HCT116 (cell line): Measurements from ENCODE around the gene DCP1B. TPM values are rescaled to one million over a fixed set of nuclear protein-coding genes. Genes with fewer than 3 reads are reported as not detected.

Source experiments
- ATAC-seq: fragments of 200-7000 bp; cut with Tn5 transposase; 2 replicates; pipeline ENCODE4 v1.9.1; 2020; ENCODE audit warnings: mild to moderate bottlenecking, moderate library complexity
- BruUV-seq: library from RNA; stranded (reverse); fragments of 400-500 nt; replicated peaks from 2 replicates; lab custom pipeline; 2021; lab: Mats Ljungman, UMichigan
- CTCF ChIA-PET: fragments of 300-600 bp; sonication (Branson Sonifier 250); formaldehyde crosslinking; loops from one replicate; lab custom pipeline; 2021; ENCODE audit warnings: antibody characterized with exemption; lab: Charles Lee
- POLR2A ChIA-PET: fragments of 300-600, 350-600 bp; sonication (Branson Sonifier 250); formaldehyde crosslinking; loops from one replicate; lab custom pipeline; 2021; ENCODE audit warnings: antibody characterized with exemption; lab: Charles Lee
- RAD21 ChIA-PET, 2 experiments: fragments of 300-600 bp; sonication (Branson Sonifier 250); formaldehyde crosslinking; loops; one replicate each; lab custom pipeline; 2023; ENCODE audit warnings: low total read pairs in 2 of 2; ENCODE audit not compliant: uncharacterized antibody in 2 of 2, unreplicated experiment in 2 of 2, low non-redundant PET in 1 of 2; lab: Charles Lee
- DNase-seq: peaks from one replicate; pipeline ENCODE4 v3.0.0-alpha.2; 2010; ENCODE audit warnings: low read depth, low spot score
- H2AFZ ChIP-seq: fragments of 200-600 bp; shearing (Covaris generic), sonication (generic); 2 replicates; pipeline ENCODE4 v1.6.1; 2017; ENCODE audit warnings: low read depth, mixed run types, mixed read lengths, antibody characterized with exemption, low read length; ENCODE audit not compliant: poor library complexity, severe bottlenecking
- H3K27ac ChIP-seq: 2 replicates; pipeline ENCODE4 v1.5.1; 2012; ENCODE audit warnings: low read depth, low read length
- H3K27me3 ChIP-seq: fragments of 200-600 bp; sonication (generic); 2 replicates; pipeline ENCODE4 v1.6.1; 2016; ENCODE audit warnings: mixed run types, low read length, mixed read lengths; ENCODE audit not compliant: insufficient read depth
- H3K36me3 ChIP-seq, 2 experiments: fragments of 200-500 bp in 1 of 2; fragments of 200-600 bp in 1 of 2; sonication (Bioruptor generic) in 1 of 2; sonication (generic) in 1 of 2; 2 replicates each; pipeline versions ENCODE4 v1.5.1 to v1.6.1; 2014 to 2016; ENCODE audit warnings: low read length in 2 of 2, inconsistent platforms in 1 of 2, mixed read lengths in 1 of 2, mixed run types in 1 of 2; ENCODE audit not compliant: insufficient read depth in 2 of 2, control insufficient read depth in 1 of 2
- H3K4me1 ChIP-seq, 2 experiments: fragments of 200-600 bp in 1 of 2; sonication (generic) in 1 of 2; 2 replicates each; pipeline versions ENCODE4 v1.5.1 to v1.6.1; 2012 to 2017; ENCODE audit warnings: low read length in 2 of 2, inconsistent platforms in 1 of 2, mild to moderate bottlenecking in 1 of 2, mixed read lengths in 1 of 2, mixed run types in 1 of 2, moderate library complexity in 1 of 2; ENCODE audit not compliant: insufficient read depth in 2 of 2, control insufficient read depth in 1 of 2
- H3K4me2 ChIP-seq: fragments of 200-600 bp; sonication (generic); 2 replicates; pipeline ENCODE4 v1.6.1; 2017; ENCODE audit warnings: mixed run types, low read length, mixed read lengths
- H3K4me3 ChIP-seq, 2 experiments: fragments of 200-600 bp in 1 of 2; sonication (generic) in 1 of 2; replicated peaks in 1 of 2; 2 replicates each; pipeline ENCODE4 v1.5.1; 2011 to 2016; ENCODE audit warnings: low read length in 2 of 2, control low read depth in 1 of 2, low read depth in 1 of 2, mild to moderate bottlenecking in 1 of 2, mixed read lengths in 1 of 2, mixed run types in 1 of 2
- H3K79me2 ChIP-seq: fragments of 200-600 bp; sonication (generic); 2 replicates; pipeline ENCODE4 v1.6.1; 2017; ENCODE audit warnings: mild to moderate bottlenecking, mixed run types, low read length, moderate library complexity, mixed read lengths; ENCODE audit not compliant: insufficient read depth
- H3K9ac ChIP-seq: fragments of 200-600 bp; sonication (generic); 2 replicates; pipeline ENCODE4 v1.6.1; 2016; ENCODE audit warnings: low read length, mixed read lengths
- H3K9me2 ChIP-seq: fragments of 200-600 bp; sonication (generic), shearing (Covaris generic); 2 replicates; pipeline ENCODE4 v1.6.1; 2017; ENCODE audit warnings: mixed run types, mild to moderate bottlenecking, moderate library complexity; ENCODE audit not compliant: insufficient read depth
- H3K9me3 ChIP-seq, 2 experiments: fragments of 200-500 bp in 1 of 2; fragments of 200-600 bp in 1 of 2; sonication (Bioruptor generic) in 1 of 2; sonication (generic) in 1 of 2; 2 replicates each; pipeline ENCODE4 v1.6.1; 2014 to 2017; ENCODE audit warnings: low read length in 2 of 2, mixed read lengths in 2 of 2, inconsistent platforms in 1 of 2, low read depth in 1 of 2, mild to moderate bottlenecking in 1 of 2, mixed run types in 1 of 2, moderate library complexity in 1 of 2; ENCODE audit not compliant: control insufficient read depth in 1 of 2, insufficient read depth in 1 of 2
- H4K20me1 ChIP-seq: fragments of 200-600 bp; sonication (generic), shearing (Covaris generic); 2 replicates; pipeline ENCODE4 v1.6.1; 2017; ENCODE audit warnings: mixed run types, mild to moderate bottlenecking, moderate library complexity; ENCODE audit not compliant: insufficient read depth
- CBX3 ChIP-seq: IDR thresholded peaks from 2 replicates; pipeline ENCODE4 v1.6.1; 2012; ENCODE audit warnings: low read depth
- CTCF ChIP-seq, 3 experiments: fragments of 200-600 bp in 1 of 3; sonication (generic) in 1 of 3; IDR thresholded peaks in 2 of 3; conservative IDR thresholded peaks in 1 of 3; 2 replicates each; pipeline ENCODE4 v1.5.1; 2012 to 2017; ENCODE audit warnings: low read depth in 2 of 3, low read length in 2 of 3, antibody characterized with exemption in 1 of 3, borderline replicate concordance in 1 of 3, control low read depth in 1 of 3, mild to moderate bottlenecking in 1 of 3, mixed read lengths in 1 of 3, mixed run types in 1 of 3, moderate library complexity in 1 of 3; ENCODE audit not compliant: insufficient read depth in 1 of 3
- POLR2AphosphoS5 ChIP-seq: IDR thresholded peaks from 2 replicates; pipeline ENCODE4 v1.6.1; 2011; ENCODE audit warnings: mild to moderate bottlenecking, low read depth, low read length, moderate library complexity
- SIN3A ChIP-seq: IDR thresholded peaks from 2 replicates; pipeline ENCODE4 v1.6.1; 2012; ENCODE audit warnings: low read depth
- SP1 ChIP-seq: IDR thresholded peaks from 2 replicates; pipeline ENCODE4 v1.6.1; 2012; ENCODE audit warnings: low read depth
- TCF7L2 ChIP-seq: IDR thresholded peaks from 2 replicates; pipeline ENCODE4 v1.7.0; 2011; ENCODE audit warnings: borderline replicate concordance, inconsistent platforms; ENCODE audit not compliant: insufficient read depth, insufficient read length; ENCODE audit errors: extremely low read depth
- intact Hi-C: fragments of 100-400 bp; cut with micrococcal nuclease; formaldehyde crosslinking; loops from 2 replicates; pipeline ENCODE4 v1.10.0; 2022
- total RNA-seq: library from RNA; stranded (reverse); gene quantifications from one replicate; pipeline ENCODE4 v1.2.1, GENCODE V29; 2021; ENCODE audit not compliant: unreplicated experiment

Gene DCP1B
- total RNA-seq, 1 experiment from 2014 or later, result 13.8 TPM

- no peak overlapping the region for H3K4me3 ChIP-seq
- no peak for ATAC-seq
- H3K4me1 ChIP-seq, result peaks cover 0 to 12% of the 10 kb centered on the region in 2 experiments; a peak in 2 of 4 replicates
- H3K36me3 ChIP-seq, result peaks cover 0 to 14% of the 10 kb centered on the region in 2 experiments; a peak in 2 of 4 replicates
- ChIA-PET CTCF (interaction anchor here (0.6 kb wide), 1 partner anchor 577 kb away, joined by 3 read pairs; no protein-coding TSS in a partner anchor), RAD21 (no interaction called here), POLR2A (no interaction called here)
- no peak overlapping the region for H3K9ac ChIP-seq
- H4K20me1 ChIP-seq, result no peaks in the 10 kb centered on the region
- H2AFZ ChIP-seq, result no peak overlapping the region
- no peaks in the 10 kb centered on the region for H3K27me3 ChIP-seq
- BruUV-seq, result no TSS peak
- intact Hi-C loops, result no loop called here
- H3K79me2 ChIP-seq, result no peaks in the 10 kb centered on the region
- DNase-seq, result no peak
- H3K9me3 ChIP-seq, result no peaks in the 10 kb centered on the region
- H3K27ac ChIP-seq, result no peak overlapping the region
- no peaks in the 10 kb centered on the region for H3K9me2 ChIP-seq
- H3K4me2 ChIP-seq, result no peak overlapping the region
- no peak for TF ChIP-seq CBX3
- TF ChIP-seq CTCF (IDR thresholded peaks at IDR 0.05 in 2 of 3, conservative IDR thresholded peaks at IDR 0.05 in 1 of 3; ENCODE audit: borderline replicate concordance in 1 of 3, insufficient read depth in 1 of 3, low read depth in 2 of 3, low read length in 2 of 3), result no peak
- no peak for TF ChIP-seq POLR2AphosphoS5
- TF ChIP-seq SP1, result no peak
Measured at GRCh38 chr12:1994429-1995143, 9.7 kb downstream of the DCP1B start.

- no TSS peak for BruUV-seq
- ChIA-PET RAD21 (no interaction called here), POLR2A (no interaction called here), CTCF (interaction anchor here (0.6 kb wide), 1 partner anchor 578 kb away, joined by 3 read pairs; no protein-coding TSS in a partner anchor)
- H3K27ac ChIP-seq, result no peak overlapping the region
- TF ChIP-seq SIN3A (0 out of 2 replicates have a peak, but pooled peaks have one; percentile 1), TCF7L2 (no peak)
- H3K79me2 ChIP-seq, result no peaks in the 10 kb centered on the region
- no peak overlapping the region for H3K9ac ChIP-seq
- no peaks in the 10 kb centered on the region for H3K9me2 ChIP-seq
- intact Hi-C loops, result no loop called here
- no peak for DNase-seq
- H3K36me3 ChIP-seq, result peaks cover 0 to 14% of the 10 kb centered on the region in 2 experiments; a peak in 2 of 4 replicates
- H3K27me3 ChIP-seq, result no peaks in the 10 kb centered on the region
- no peaks in the 10 kb centered on the region for H3K9me3 ChIP-seq
- H3K4me3 ChIP-seq, result no peak overlapping the region
- H3K4me2 ChIP-seq, result no peak overlapping the region
- H3K4me1 ChIP-seq, result peaks cover 0 to 12% of the 10 kb centered on the region in 2 experiments; a peak in 2 of 4 replicates
- H4K20me1 ChIP-seq, result no peaks in the 10 kb centered on the region
- no peak for ATAC-seq
- no peak overlapping the region for H2AFZ ChIP-seq
Measured at GRCh38 chr12:1993871-1994371, 10.3 kb downstream of the DCP1B start.
